Activated B cell treated with CpG ODN at 0.5 μM for 24 hours (primary cell): ENCODE measurements around the gene CGB8. TPM values are rescaled to one million over a fixed set of nuclear protein-coding genes. Genes with fewer than 3 reads are reported as not detected.

Experiments
- ATAC-seq: fragments of 200-7000 bp; cut with Tn5 transposase; one replicate; pipeline ENCODE4 v1.10.0; 2021; ENCODE audit warnings: low read depth, mild to moderate bottlenecking, moderate library complexity
- CTCF ChIA-PET: fragments of 350-600 bp; sonication (Branson Sonifier 250); formaldehyde crosslinking; loops from one replicate; lab custom pipeline; 2021; ENCODE audit warnings: antibody characterized with exemption; lab: Charles Lee
- POLR2A ChIA-PET: fragments of 350-600 bp; sonication (Branson Sonifier 250); formaldehyde crosslinking; loops from one replicate; lab custom pipeline; 2021; ENCODE audit warnings: antibody characterized with exemption; lab: Charles Lee
- DNase-seq: peaks from one replicate; pipeline ENCODE4 v3.0.0; 2022
- H3K27ac Mint-ChIP-seq: one replicate; pipeline ENCODE4 v1.8.0; 2020; ENCODE audit warnings: mixed read lengths
- H3K27me3 Mint-ChIP-seq: one replicate; pipeline ENCODE4 v1.8.0; 2021; ENCODE audit warnings: mixed read lengths
- H3K36me3 Mint-ChIP-seq: one replicate; pipeline ENCODE4 v1.8.0; 2021; ENCODE audit warnings: low read depth, mixed read lengths
- H3K4me1 Mint-ChIP-seq: one replicate; pipeline ENCODE4 v1.8.0; 2021; ENCODE audit warnings: mixed read lengths
- H3K4me3 Mint-ChIP-seq: one replicate; pipeline ENCODE4 v1.8.0; 2020; ENCODE audit warnings: mild to moderate bottlenecking, mixed read lengths
- H3K9me3 Mint-ChIP-seq: one replicate; pipeline ENCODE4 v1.8.0; 2020; ENCODE audit warnings: mixed read lengths
- intact Hi-C: fragments of 100-400 bp; cut with micrococcal nuclease; formaldehyde crosslinking; loops from one replicate; pipeline ENCODE4 v1.15.1; 2024
- total RNA-seq: library from RNA; stranded (reverse); gene quantifications from 2 replicates; pipeline ENCODE4 v1.2.3, GENCODE V29; 2022
- TF ChIP-seq, protein P1 (sequence below): fragments of 200-600 bp; IDR thresholded peaks from one replicate; pipeline ENCODE4 v1.8.0; 2022; ENCODE audit warnings: antibody characterized with exemption, mild to moderate bottlenecking

CGB8 gene
- total RNA-seq, 1 donor from 2014 or later: not detected

DNA sequence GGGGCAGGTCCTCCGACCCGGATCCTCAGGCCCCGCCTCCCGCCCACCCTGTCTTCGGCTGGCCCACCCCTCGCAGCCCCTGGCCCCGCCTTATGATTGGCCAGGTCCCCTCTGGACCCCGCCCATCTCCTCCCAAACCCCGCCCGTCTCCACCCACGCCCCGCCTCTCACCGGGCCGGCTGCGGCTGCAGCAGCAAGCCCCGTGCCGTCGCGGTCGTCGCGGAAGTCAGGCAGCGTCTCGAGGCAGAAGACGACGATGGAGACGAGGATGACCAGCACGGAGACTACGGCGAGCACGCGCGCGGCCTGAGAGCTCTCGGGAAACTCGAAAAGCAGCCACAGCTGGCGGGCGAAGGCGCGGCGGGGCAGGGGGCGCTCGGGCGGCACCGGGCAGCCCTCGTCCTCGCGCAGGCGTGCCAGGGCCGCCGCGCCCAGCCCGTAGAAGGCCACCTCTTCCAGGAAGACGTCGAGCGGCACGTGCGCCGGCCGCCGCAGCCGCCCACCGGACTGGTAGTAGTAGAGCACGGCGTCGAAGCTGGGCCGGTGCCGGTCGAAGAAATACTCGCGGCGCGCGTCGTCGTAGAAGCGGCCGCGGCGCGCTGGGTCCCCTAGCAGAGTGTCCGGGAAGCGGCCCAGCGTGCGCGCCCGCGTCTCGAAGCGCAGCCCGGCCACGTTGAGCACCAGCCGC, 23.1 kb upstream of the CGB8 start:
- TF ChIP-seq, protein P1, sequence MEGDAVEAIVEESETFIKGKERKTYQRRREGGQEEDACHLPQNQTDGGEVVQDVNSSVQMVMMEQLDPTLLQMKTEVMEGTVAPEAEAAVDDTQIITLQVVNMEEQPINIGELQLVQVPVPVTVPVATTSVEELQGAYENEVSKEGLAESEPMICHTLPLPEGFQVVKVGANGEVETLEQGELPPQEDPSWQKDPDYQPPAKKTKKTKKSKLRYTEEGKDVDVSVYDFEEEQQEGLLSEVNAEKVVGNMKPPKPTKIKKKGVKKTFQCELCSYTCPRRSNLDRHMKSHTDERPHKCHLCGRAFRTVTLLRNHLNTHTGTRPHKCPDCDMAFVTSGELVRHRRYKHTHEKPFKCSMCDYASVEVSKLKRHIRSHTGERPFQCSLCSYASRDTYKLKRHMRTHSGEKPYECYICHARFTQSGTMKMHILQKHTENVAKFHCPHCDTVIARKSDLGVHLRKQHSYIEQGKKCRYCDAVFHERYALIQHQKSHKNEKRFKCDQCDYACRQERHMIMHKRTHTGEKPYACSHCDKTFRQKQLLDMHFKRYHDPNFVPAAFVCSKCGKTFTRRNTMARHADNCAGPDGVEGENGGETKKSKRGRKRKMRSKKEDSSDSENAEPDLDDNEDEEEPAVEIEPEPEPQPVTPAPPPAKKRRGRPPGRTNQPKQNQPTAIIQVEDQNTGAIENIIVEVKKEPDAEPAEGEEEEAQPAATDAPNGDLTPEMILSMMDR: no peak
- Mint-ChIP-seq H3K9me3 (no peaks in the 10 kb centered on the region), H3K27me3 (peaks cover 59% of the 10 kb centered on the region), H3K4me3 (no peak overlapping the region), H3K4me1 (peaks cover 19% of the 10 kb centered on the region), H3K36me3 (no peaks in the 10 kb centered on the region), H3K27ac (no peak overlapping the region)
- ATAC-seq (peak; percentile 28), DNase-seq (no peak)
- ChIA-PET POLR2A (interaction anchor here (0.6 kb wide), 1 partner anchor 128 kb away, joined by 3 read pairs; no protein-coding TSS in a partner anchor), CTCF (no interaction called here)
- intact Hi-C loops: no loop called here

DNA sequence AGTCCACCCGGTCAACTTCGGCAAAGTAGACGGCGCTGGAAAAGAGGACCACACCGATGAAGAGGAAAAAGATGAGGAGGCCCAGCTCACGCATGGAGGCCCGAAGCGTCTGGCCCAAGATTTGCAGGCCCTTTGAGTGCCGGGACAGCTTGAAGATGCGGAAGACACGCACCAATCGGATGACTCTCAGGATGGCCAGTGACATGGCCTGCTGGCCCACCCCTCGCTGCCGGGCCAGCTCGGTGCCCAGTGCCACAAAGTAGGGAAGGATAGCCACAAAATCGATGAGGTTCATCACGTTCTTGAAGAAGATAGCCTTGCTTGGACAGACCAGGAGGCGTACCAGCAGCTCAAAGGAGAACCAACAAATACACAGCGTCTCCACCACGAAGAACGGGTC, 21.5 kb upstream of the CGB8 start:
- ATAC-seq: no peak
- Mint-ChIP-seq H3K27ac (no peak overlapping the region), H3K4me3 (no peak overlapping the region), H3K4me1 (peaks cover 17% of the 10 kb centered on the region), H3K36me3 (no peaks in the 10 kb centered on the region), H3K27me3 (peaks cover 64% of the 10 kb centered on the region), H3K9me3 (no peaks in the 10 kb centered on the region)
- TF ChIP-seq, protein P1: no peak
- CTCF ChIA-PET: interaction anchor here (1.3 to 1.6 kb wide), 2 partner anchors 71 to 128 kb away, joined by 3 to 4 read pairs; no protein-coding TSS in a partner anchor
- POLR2A ChIA-PET: no interaction called here
- intact Hi-C loops: no loop called here
- no peak for DNase-seq

DNA sequence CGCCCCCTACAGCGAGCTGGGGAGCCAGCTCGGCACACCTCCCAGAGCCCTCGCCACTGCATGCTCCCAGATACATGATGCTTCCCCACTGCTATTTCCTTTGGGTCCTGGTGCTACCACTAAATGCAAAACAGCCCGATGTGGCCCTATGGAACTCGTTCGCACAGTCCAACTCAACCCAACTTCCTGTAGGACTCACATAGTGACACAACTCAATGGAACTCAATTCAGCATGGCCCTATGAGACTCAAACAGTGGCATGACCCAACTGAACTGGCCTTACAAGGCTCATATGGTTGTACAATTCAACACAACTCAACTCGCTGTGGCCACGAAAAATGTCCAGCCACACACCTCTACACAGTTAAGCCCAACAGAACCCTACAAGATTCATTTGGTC, 20.1 kb upstream of the CGB8 start:
- intact Hi-C loops: no loop called here
- POLR2A ChIA-PET: no interaction called here
- H3K36me3 Mint-ChIP-seq: no peaks in the 10 kb centered on the region
- no peak overlapping the region for H3K27ac Mint-ChIP-seq
- H3K4me3 Mint-ChIP-seq: no peak overlapping the region
- CTCF ChIA-PET: no interaction called here
- peaks cover 14% of the 10 kb centered on the region for H3K4me1 Mint-ChIP-seq
- DNase-seq (no peak), ATAC-seq (no peak)
- peaks cover 56% of the 10 kb centered on the region for H3K27me3 Mint-ChIP-seq
- TF ChIP-seq, protein P1: no peak
- no peaks in the 10 kb centered on the region for H3K9me3 Mint-ChIP-seq

- no peaks in the 10 kb centered on the region for H3K36me3 Mint-ChIP-seq
- peaks cover 43% of the 10 kb centered on the region for H3K27me3 Mint-ChIP-seq
- H3K4me3 Mint-ChIP-seq: no peak overlapping the region
- intact Hi-C loops: no loop called here
- no peak overlapping the region for H3K27ac Mint-ChIP-seq
- DNase-seq (no peak), ATAC-seq (no peak)
- H3K4me1 Mint-ChIP-seq: peaks cover 4% of the 10 kb centered on the region
- no peaks in the 10 kb centered on the region for H3K9me3 Mint-ChIP-seq
- ChIA-PET POLR2A (no interaction called here), CTCF (no interaction called here)
- TF ChIP-seq, protein P1: no peak
Observed at GRCh38 chr19:49067554-49067953, 18.6 kb upstream of the CGB8 start.

- H3K27me3 Mint-ChIP-seq: peaks cover 45% of the 10 kb centered on the region
- ChIA-PET POLR2A (interaction anchor here (0.8 kb wide), 1 partner anchor 83 kb away, joined by 3 read pairs; no protein-coding TSS in a partner anchor), CTCF (interaction anchor here (0.7 kb wide), 1 partner anchor 143 kb away, joined by 3 read pairs; no protein-coding TSS in a partner anchor)
- no peak overlapping the region for H3K27ac Mint-ChIP-seq
- ATAC-seq (no peak), DNase-seq (no peak)
- intact Hi-C loops: no loop called here
- TF ChIP-seq, protein P1: no peak
- no peaks in the 10 kb centered on the region for H3K9me3 Mint-ChIP-seq
- H3K36me3 Mint-ChIP-seq: no peaks in the 10 kb centered on the region
- no peak overlapping the region for H3K4me3 Mint-ChIP-seq
- H3K4me1 Mint-ChIP-seq: no peaks in the 10 kb centered on the region
Observed at GRCh38 chr19:49065905-49066512, 17.1 kb upstream of the CGB8 start.
